Keratinocyte (primary cell): ENCODE data around the gene CRHR2. TPM values are rescaled to one million over a fixed set of nuclear protein-coding genes. Genes with fewer than 3 reads are reported as not detected.
A peak's percentile ranks its signal among the peaks of the same experiment; 100 is the strongest.

Source experiments
- DNase-seq: peaks from one replicate; pipeline ENCODE4 v3.0.0-alpha.2; 2011; ENCODE audit warnings: low read depth, missing footprints, low spot score
- FAIRE-seq: peaks from 2 replicates; lab custom pipeline; 2011; peaks lifted over from hg19 to GRCh38; lab: Jason Lieb, UNC
- H2AFZ ChIP-seq: 2 replicates; pipeline ENCODE4 v1.6.0; 2012; ENCODE audit warnings: low read length, control low read depth, inconsistent platforms; ENCODE audit not compliant: control insufficient read depth
- H3K27ac ChIP-seq: 2 replicates; pipeline ENCODE4 v1.5.1; 2011; ENCODE audit warnings: low read length; ENCODE audit not compliant: control insufficient read depth, insufficient read depth
- H3K27me3 ChIP-seq: 3 replicates; pipeline ENCODE4 v1.6.0; 2011; ENCODE audit warnings: low read length; ENCODE audit not compliant: control insufficient read depth, insufficient read depth; ENCODE audit errors: extremely low read depth
- H3K36me3 ChIP-seq, 2 experiments: 2 replicates in 1 of 2; 3 replicates in 1 of 2; pipeline ENCODE4 v1.5.1; 2011; ENCODE audit warnings: low read length in 2 of 2, mild to moderate bottlenecking in 1 of 2; ENCODE audit not compliant: control insufficient read depth in 2 of 2, insufficient read depth in 2 of 2; ENCODE audit errors: extremely low read depth in 1 of 2
- H3K4me1 ChIP-seq: 3 replicates; pipeline ENCODE4 v1.5.1; 2011; ENCODE audit warnings: low read length; ENCODE audit not compliant: control insufficient read depth, insufficient read depth; ENCODE audit errors: extremely low read depth
- H3K4me2 ChIP-seq: 3 replicates; pipeline ENCODE4 v1.6.0; 2011; ENCODE audit warnings: low read depth, low read length; ENCODE audit not compliant: control insufficient read depth, insufficient read depth; ENCODE audit errors: extremely low read depth
- H3K4me3 ChIP-seq, 3 experiments: fragments of 200-600 bp in 1 of 3; sonication (generic) in 1 of 3; 2 replicates in 2 of 3; 3 replicates in 1 of 3; pipeline ENCODE4 v1.5.1; 2011 to 2016; ENCODE audit warnings: low read length in 3 of 3, mild to moderate bottlenecking in 3 of 3, control low read depth in 2 of 3, inconsistent platforms in 1 of 3, low read depth in 1 of 3, mixed read lengths in 1 of 3, mixed run types in 1 of 3, moderate library complexity in 1 of 3; ENCODE audit not compliant: control insufficient read depth in 2 of 3, insufficient read depth in 2 of 3; ENCODE audit errors: extremely low read depth in 1 of 3
- H3K79me2 ChIP-seq: 2 replicates; pipeline ENCODE4 v1.6.0; 2012; ENCODE audit warnings: low read length; ENCODE audit not compliant: control insufficient read depth, insufficient read depth
- H3K9ac ChIP-seq: 3 replicates; pipeline ENCODE4 v1.6.0; 2011; ENCODE audit warnings: low read length; ENCODE audit not compliant: control insufficient read depth, insufficient read depth; ENCODE audit errors: extremely low read depth
- H3K9me1 ChIP-seq: 3 replicates; pipeline ENCODE4 v1.6.0; 2011; ENCODE audit warnings: low read length; ENCODE audit not compliant: control insufficient read depth, insufficient read depth; ENCODE audit errors: extremely low read depth
- H3K9me3 ChIP-seq: 2 replicates; pipeline ENCODE4 v1.5.1; 2012; ENCODE audit warnings: low read depth, low read length; ENCODE audit not compliant: control insufficient read depth
- H4K20me1 ChIP-seq: 3 replicates; pipeline ENCODE4 v1.6.0; 2011; ENCODE audit warnings: low read length; ENCODE audit not compliant: control insufficient read depth, insufficient read depth; ENCODE audit errors: extremely low read depth
- CTCF ChIP-seq, 3 experiments: IDR thresholded peaks in 1 of 3; conservative IDR thresholded peaks in 1 of 3; optimal IDR thresholded peaks in 1 of 3; 2 replicates in 2 of 3; 3 replicates in 1 of 3; pipeline versions ENCODE3 to v1.5.1; 2011; ENCODE audit warnings: low read length in 3 of 3, mild to moderate bottlenecking in 3 of 3, moderate library complexity in 2 of 3, control low read depth in 1 of 3, inconsistent platforms in 1 of 3; ENCODE audit not compliant: insufficient read depth in 2 of 3; ENCODE audit errors: extremely low read depth in 1 of 3
- EZH2 ChIP-seq: IDR thresholded peaks from one replicate; pipeline ENCODE4 v1.6.1; 2012; ENCODE audit warnings: inconsistent platforms, mild to moderate bottlenecking, low read length, moderate library complexity
- dilution Hi-C: fragments of 300-500 bp; cut with MboI; formaldehyde crosslinking; loops from one replicate; pipeline ENCODE4 v1.7.0; 2020; ENCODE audit warnings: low sequenced_read_pairs; ENCODE audit not compliant: extremely low pct_ligation_motif_present
- polyA minus RNA-seq, 3 experiments: library from RNA; depleted of rRNA, polyadenylated mRNA; stranded (reverse); fragments of >200 nt; gene quantifications; 1 replicate in 1 of 3; 2 replicates in 1 of 3; 3 replicates in 1 of 3; pipeline ENCODE4 v1.2.3, GENCODE V29; 2011
- polyA plus RNA-seq, 5 experiments: library from polyadenylated mRNA; depleted of rRNA in 3 of 5; stranded (reverse) in 3 of 5; stranded (forward) in 1 of 5; unstranded in 1 of 5; fragments of >200 nt; gene quantifications; 1 replicate in 1 of 5; 2 replicates in 3 of 5; 3 replicates in 1 of 5; pipeline versions ENCODE4 v1.2.1 to v1.2.3, GENCODE V29; 2011 to 2012; ENCODE audit warnings: missing spikeins in 2 of 5, low read depth in 1 of 5, low replicate concordance in 1 of 5

CRHR2 gene
- not detected in 3 replicates for polyA plus RNA-seq
- polyA plus RNA-seq (2011; ENCODE audit: low read depth), result not detected
- polyA plus RNA-seq (2011; cell fraction: cytosol; rRNA removed), result not detected in 2 replicates
- not detected in 2 replicates for polyA plus RNA-seq (2011; cell fraction: nucleus; rRNA removed)
- not detected in 2 replicates for polyA plus RNA-seq (2012; ENCODE audit: low replicate concordance)
- not detected in 3 replicates for polyA minus RNA-seq
- polyA minus RNA-seq (2011; cell fraction: cytosol; rRNA and poly(A)+ RNA removed), result not detected
- polyA minus RNA-seq (2011; cell fraction: nucleus; rRNA and poly(A)+ RNA removed), result not detected in 2 replicates

GRCh38 chr7:30682212-30683083 lies at the start of gene CRHR2:
TSS of gene CRHR2 (minus strand) at chr7:30682456. CDS start at chr7:30682280, 176 bp downstream.
- no peak for DNase-seq
- H4K20me1 ChIP-seq, result peaks cover 2% of the 10 kb centered on the region
- TF ChIP-seq CTCF (optimal IDR thresholded peaks at IDR 0.05 in 1 of 3, IDR thresholded peaks at IDR 0.05 in 1 of 3, conservative IDR thresholded peaks at IDR 0.05 in 1 of 3; ENCODE audit: extremely low read depth in 1 of 3, insufficient read depth in 2 of 3, low read length in 3 of 3), result no peak
- TF ChIP-seq EZH2, result peak; percentile 51
- H3K9me1 ChIP-seq, result no peaks in the 10 kb centered on the region
- no peak within 1 kb of the TSS for H3K9ac ChIP-seq
- no peaks in the 10 kb centered on the region for H3K36me3 ChIP-seq
- H2AFZ ChIP-seq, result no peak within 1 kb of the TSS
- peaks cover 80% of the 10 kb centered on the region for H3K27me3 ChIP-seq
- no peaks in the 10 kb centered on the region for H3K79me2 ChIP-seq
- dilution Hi-C loops, result no loop called here
- no peak within 1 kb of the TSS for H3K4me3 ChIP-seq
- no peak within 1 kb of the TSS for H3K27ac ChIP-seq
- no peak within 1 kb of the TSS for H3K4me2 ChIP-seq
- FAIRE-seq, result no peak
- no peaks in the 10 kb centered on the region for H3K9me3 ChIP-seq
- H3K4me1 ChIP-seq, result no peaks in the 10 kb centered on the region

- Histone ChIP-seq H2AFZ (no peak overlapping the region), H3K4me1 (no peaks in the 10 kb centered on the region), H3K27me3 (peaks cover 32% of the 10 kb centered on the region), H3K9me3 (no peaks in the 10 kb centered on the region), H3K27ac (no peak overlapping the region), H3K79me2 (no peaks in the 10 kb centered on the region), H3K4me3 (no peak overlapping the region), H3K9me1 (no peaks in the 10 kb centered on the region), H4K20me1 (no peaks in the 10 kb centered on the region), H3K4me2 (no peak overlapping the region), H3K9ac (no peak overlapping the region), H3K36me3 (no peaks in the 10 kb centered on the region)
- FAIRE-seq (no peak), DNase-seq (no peak)
- TF ChIP-seq EZH2, result no peak
- TF ChIP-seq CTCF (optimal IDR thresholded peaks at IDR 0.05 in 1 of 3, IDR thresholded peaks at IDR 0.05 in 1 of 3, conservative IDR thresholded peaks at IDR 0.05 in 1 of 3; ENCODE audit: extremely low read depth in 1 of 3, insufficient read depth in 2 of 3, low read length in 3 of 3), result no peak
- dilution Hi-C loops, result loop anchor here (25.0 kb wide), 1 partner anchor 94 kb away; no protein-coding TSS in a partner anchor
These were observed 49.3 kb upstream of the CRHR2 start for GRCh38 chr7:30731581-30731980.
